IMR-90 (cell line): ENCODE data around the gene PGPEP1.
A peak's percentile ranks its signal among the peaks of the same experiment; 100 is the strongest.

Experiments
- CEBPB ChIP-seq: IDR thresholded peaks from 2 replicates; pipeline ENCODE4 v1.6.1; 2012; ENCODE audit warnings: low read depth, low read length, improper control_type of control experiment
- CHD1 ChIP-seq: IDR thresholded peaks from 2 replicates; pipeline ENCODE4 v1.6.1; 2012; ENCODE audit warnings: low read depth, low read length, improper control_type of control experiment
- CTCF ChIP-seq: conservative IDR thresholded peaks from 2 replicates; pipeline ENCODE4 v1.5.1; 2012; ENCODE audit warnings: mild to moderate bottlenecking, low read depth, low read length, improper control_type of control experiment
- ELK1 ChIP-seq: fragments of 150-350 bp; IDR thresholded peaks from 2 replicates; pipeline ENCODE4 v1.6.1; 2016; ENCODE audit warnings: low read depth, mild to moderate bottlenecking, low read length, moderate library complexity, borderline replicate concordance
- FOS ChIP-seq: fragments of 150-350 bp; IDR thresholded peaks from 2 replicates; pipeline ENCODE4 v1.6.1; 2016; ENCODE audit warnings: low read depth, low read length
- MAFK ChIP-seq: IDR thresholded peaks from 2 replicates; pipeline ENCODE4 v1.6.1; 2012; ENCODE audit warnings: low read depth, low read length, improper control_type of control experiment
- MAZ ChIP-seq: IDR thresholded peaks from 2 replicates; pipeline ENCODE4 v1.6.1; 2012; ENCODE audit warnings: low read depth, mild to moderate bottlenecking, low read length, improper control_type of control experiment, moderate library complexity, borderline replicate concordance
- POLR2A ChIP-seq: IDR thresholded peaks from 2 replicates; pipeline ENCODE4 v1.6.1; 2012; ENCODE audit warnings: mild to moderate bottlenecking, low read depth, low read length
- RFX5 ChIP-seq: IDR thresholded peaks from 2 replicates; pipeline ENCODE4 v1.8.0; 2012; ENCODE audit warnings: low read depth, mild to moderate bottlenecking, low read length, moderate library complexity
- USF2 ChIP-seq: fragments of 150-350 bp; IDR thresholded peaks from 2 replicates; pipeline ENCODE4 v1.6.1; 2017; ENCODE audit warnings: mild to moderate bottlenecking, antibody characterized with exemption, low read length, low read depth

GRCh38 chr19:18364826-18365528, 24.6 kb downstream of the PGPEP1 start:
- TF ChIP-seq CTCF: no peak
- TF ChIP-seq POLR2A: peak; percentile 23; the same call in 1 of the 2 replicates
- TF ChIP-seq FOS: peak; percentile 15; the same call in 1 of the 2 replicates
- peak; percentile 52; the same call in 1 of the 2 replicates for TF ChIP-seq MAZ
- TF ChIP-seq CHD1: no peak
- TF ChIP-seq USF2: no peak
- no peak for TF ChIP-seq RFX5
- TF ChIP-seq ELK1: no peak
- TF ChIP-seq CEBPB: peak; percentile 97
- no peak for TF ChIP-seq MAFK
